Subcutaneous adipose tissue (tissue), 4 donors: ENCODE data around the gene CDK2AP2. TPM values are rescaled to one million over a fixed set of nuclear protein-coding genes. Genes with fewer than 3 reads are reported as not detected.

Experiments used
- total RNA-seq, 4 donors: library from RNA; depleted of rRNA; stranded (reverse); fragments of >200 nt; gene quantifications; one replicate each; pipeline ENCODE4 v1.1.0, GENCODE V29; 2016
- TF ChIP-seq, protein P1 (sequence below): fragments of 450-650 bp; IDR thresholded peaks from one replicate; pipeline ENCODE4 v1.5.1; 2016; ENCODE audit warnings: low read depth, mild to moderate bottlenecking, control low read depth, antibody characterized with exemption, moderate library complexity

Gene CDK2AP2
- total RNA-seq, 4 donors from 2014 or later: 21.2 to 33.2 (median 23.5) TPM

- TF ChIP-seq, protein P1, sequence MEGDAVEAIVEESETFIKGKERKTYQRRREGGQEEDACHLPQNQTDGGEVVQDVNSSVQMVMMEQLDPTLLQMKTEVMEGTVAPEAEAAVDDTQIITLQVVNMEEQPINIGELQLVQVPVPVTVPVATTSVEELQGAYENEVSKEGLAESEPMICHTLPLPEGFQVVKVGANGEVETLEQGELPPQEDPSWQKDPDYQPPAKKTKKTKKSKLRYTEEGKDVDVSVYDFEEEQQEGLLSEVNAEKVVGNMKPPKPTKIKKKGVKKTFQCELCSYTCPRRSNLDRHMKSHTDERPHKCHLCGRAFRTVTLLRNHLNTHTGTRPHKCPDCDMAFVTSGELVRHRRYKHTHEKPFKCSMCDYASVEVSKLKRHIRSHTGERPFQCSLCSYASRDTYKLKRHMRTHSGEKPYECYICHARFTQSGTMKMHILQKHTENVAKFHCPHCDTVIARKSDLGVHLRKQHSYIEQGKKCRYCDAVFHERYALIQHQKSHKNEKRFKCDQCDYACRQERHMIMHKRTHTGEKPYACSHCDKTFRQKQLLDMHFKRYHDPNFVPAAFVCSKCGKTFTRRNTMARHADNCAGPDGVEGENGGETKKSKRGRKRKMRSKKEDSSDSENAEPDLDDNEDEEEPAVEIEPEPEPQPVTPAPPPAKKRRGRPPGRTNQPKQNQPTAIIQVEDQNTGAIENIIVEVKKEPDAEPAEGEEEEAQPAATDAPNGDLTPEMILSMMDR: no peak
These were observed 2.9 kb downstream of the CDK2AP2 start, which contains the start of gene PITPNM1 for GRCh38 chr11:67504950-67505581. Gene PITPNM1 (minus strand): TSS chr11:67505363. CDS start chr11:67504180, 1,183 bp downstream.

DNA sequence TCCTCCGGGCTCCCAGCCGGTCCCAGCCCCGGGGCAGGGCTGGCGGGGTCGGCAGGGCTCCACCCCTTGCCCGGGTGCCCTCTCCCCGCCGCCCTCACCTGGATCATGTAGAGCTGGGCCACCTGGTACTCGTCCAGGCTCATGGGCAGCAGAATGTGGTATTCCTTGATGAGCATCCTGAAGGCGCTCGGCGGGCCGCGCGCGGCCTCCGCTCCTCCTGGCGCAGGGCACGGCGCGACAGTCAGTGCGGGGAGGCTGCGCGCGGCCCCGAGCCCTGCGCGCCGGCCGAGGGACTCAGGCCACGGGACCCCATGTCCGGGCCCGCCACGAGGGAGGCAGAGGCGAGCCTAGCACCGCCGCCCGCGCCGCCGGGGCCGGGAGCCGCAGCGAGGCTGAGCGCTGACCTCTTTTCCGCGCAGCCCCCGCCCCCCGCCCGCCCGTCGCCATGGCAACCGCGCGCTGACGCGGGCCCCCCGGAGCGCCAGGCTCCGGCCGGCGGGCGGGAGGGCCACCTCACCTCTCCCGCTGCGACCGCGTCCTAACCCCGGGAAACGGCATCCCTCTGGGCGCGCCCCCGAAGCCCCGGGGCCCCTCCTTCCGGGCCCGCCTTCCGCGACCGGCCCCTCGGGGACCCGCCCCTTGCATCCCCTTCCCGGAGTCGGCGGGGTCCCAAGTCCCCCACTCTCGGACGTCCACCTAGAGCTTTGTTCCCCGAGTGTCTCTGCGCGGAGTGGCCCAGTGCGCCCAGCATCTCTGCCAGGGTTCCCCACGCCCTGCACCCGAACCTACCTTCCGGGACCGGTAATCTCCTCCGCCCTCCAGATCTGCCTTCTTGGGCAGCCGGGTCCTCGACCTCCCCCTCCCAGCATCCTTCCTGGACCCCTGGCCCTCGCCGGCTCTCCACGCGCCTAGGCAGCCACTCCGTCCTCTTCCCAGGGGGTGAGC is 3.7 kb downstream of the CDK2AP2 start:
- TF ChIP-seq, protein P1: no peak

DNA sequence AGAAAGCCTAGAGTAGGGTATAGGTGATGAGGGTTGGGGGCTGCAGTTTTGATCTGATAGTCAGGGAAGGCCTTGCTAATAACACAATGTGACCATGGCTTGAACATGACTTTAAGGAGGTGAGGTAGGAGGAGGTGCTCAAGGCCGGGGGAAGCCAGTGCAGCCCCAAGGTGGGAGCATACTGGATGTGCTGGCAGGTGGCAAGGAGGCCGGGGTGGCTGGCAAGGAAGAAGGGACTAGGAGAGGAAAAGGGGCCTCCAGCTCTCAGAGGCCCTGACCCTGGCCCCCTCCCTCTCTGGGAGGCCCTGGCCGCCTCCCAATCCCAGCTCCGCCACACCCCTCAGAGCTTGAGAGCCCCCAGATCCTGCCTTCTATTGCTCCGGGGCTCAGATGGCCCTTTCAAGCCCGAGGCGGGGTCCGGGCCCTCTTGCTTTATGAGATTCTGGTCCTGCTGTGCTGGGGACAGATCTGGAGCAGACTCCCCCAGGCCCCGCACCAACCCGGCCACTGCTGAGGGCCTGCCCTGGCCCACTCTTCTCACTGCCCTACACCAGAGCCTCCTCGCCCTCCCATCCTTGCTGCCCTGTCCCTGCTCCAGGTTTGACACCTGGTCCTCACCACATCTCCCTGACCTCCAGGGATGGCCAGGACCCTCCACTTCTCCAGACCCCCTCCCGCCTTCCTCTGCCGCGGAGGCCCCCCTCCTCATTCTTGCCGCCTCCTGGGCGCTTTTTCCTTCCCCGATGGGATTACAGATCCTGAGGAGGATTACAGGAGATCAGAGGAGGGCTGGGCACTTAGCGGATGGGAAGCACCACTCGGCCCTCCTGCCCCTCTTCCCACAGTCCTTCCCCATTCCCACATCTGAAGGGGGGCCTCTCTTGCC is 4.6 kb downstream of the CDK2AP2 start:
- TF ChIP-seq, protein P1: no peak

DNA sequence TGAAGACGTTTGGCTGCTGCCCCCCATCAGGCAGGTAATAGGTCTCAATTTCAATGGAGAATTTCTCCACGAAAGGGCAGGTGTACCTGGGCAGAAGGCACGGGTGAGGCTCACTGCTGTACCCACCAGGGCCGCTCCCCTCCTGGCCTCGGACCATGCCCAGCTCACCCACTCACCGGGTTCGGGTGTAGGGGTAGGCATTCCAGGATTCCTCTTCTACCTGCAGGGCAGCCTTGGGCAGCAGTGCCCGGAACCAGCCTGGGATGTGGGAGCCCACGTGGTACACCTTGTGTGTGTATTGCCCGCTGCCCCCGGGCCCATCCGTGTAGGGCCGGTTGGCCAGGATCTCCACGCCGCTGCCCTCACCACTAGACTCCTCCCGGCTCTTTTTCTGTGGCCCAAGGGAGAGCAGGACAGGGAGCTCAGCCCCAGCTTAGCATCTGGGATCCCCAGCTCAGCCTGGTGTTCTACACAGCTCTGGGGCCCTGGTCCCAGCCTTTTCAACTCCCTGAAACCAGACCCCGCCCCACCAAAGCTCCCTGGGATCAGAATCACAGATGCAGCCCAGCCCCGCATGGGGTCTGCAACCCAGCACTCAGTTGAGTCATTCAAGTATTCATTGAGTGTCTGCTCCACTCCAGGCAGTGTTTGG is 5.5 kb downstream of the CDK2AP2 start:
- TF ChIP-seq, protein P1: no peak

DNA sequence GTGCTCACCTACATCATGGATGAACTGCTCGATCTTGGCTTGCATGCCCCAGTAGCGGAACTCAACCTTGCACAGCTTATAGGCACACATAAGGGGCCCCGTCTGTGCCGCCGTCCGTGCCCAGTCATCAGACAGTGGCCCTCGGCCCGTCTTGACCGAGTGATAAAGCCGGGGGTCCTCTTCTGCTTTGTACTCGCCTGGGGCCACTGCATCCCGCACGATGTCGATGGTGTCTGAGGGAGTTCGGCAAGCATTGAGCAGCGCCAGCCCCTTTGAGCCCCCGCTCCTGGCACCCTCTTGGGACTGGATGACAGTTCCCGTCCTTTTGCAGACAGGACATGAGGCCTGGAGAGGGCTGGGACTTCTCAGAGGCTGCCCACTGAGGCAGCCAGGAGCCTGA is 6.1 kb downstream of the CDK2AP2 start:
- TF ChIP-seq, protein P1: no peak

- TF ChIP-seq, protein P1: no peak
These were observed 6.9 kb downstream of the CDK2AP2 start for GRCh38 chr11:67500831-67501715.
